HepG2 (cell line): Measurements from ENCODE around the gene ARHGEF3. TPM values are rescaled to one million over a fixed set of nuclear protein-coding genes. Genes with fewer than 3 reads are reported as not detected.

Experiments used
- ARNT ChIP-seq: fragments of 450-650 bp; IDR thresholded peaks from 2 replicates; pipeline ENCODE4 v1.6.1; 2017
- ATF4 ChIP-seq, 2 experiments: fragments of 450-650 bp in 1 of 2; sonication (generic) in 1 of 2; formaldehyde crosslinking; IDR thresholded peaks; 2 replicates each; pipeline versions ENCODE4 v1.5.0 to v1.8.0; 2020 to 2022; ENCODE audit warnings: mild to moderate bottlenecking in 1 of 2, missing genetic modification reagents in 1 of 2
- ATF7 ChIP-seq, 2 experiments: fragments of 450-650 bp in 1 of 2; sonication (generic) in 1 of 2; formaldehyde crosslinking in 1 of 2; IDR thresholded peaks; 2 replicates each; pipeline versions ENCODE4 v1.4.0 to v1.6.1; 2016 to 2020; ENCODE audit warnings: antibody characterized with exemption in 1 of 2, mild to moderate bottlenecking in 1 of 2, missing genetic modification reagents in 1 of 2
- CBFB ChIP-seq: sonication (generic); formaldehyde crosslinking; IDR thresholded peaks from 2 replicates; pipeline ENCODE4 v1.4.0; 2020; ENCODE audit warnings: missing genetic modification reagents
- IRX3 ChIP-seq: sonication (generic); formaldehyde crosslinking; IDR thresholded peaks from 2 replicates; pipeline ENCODE4 v1.8.1; 2023; ENCODE audit warnings: mild to moderate bottlenecking, low read depth, missing genetic modification reagents, borderline replicate concordance
- JUND ChIP-seq: sonication (generic); formaldehyde crosslinking; IDR thresholded peaks from 2 replicates; pipeline ENCODE4 v1.8.0; 2022; ENCODE audit warnings: mild to moderate bottlenecking, missing genetic modification reagents
- KDM2A ChIP-seq: sonication (generic); formaldehyde crosslinking; IDR thresholded peaks from 2 replicates; pipeline ENCODE4 v1.4.0; 2020; ENCODE audit warnings: low read depth, missing genetic modification reagents, borderline replicate concordance
- REL ChIP-seq: sonication (generic); formaldehyde crosslinking; conservative IDR thresholded peaks from 2 replicates; pipeline ENCODE4 v1.8.0; 2022; ENCODE audit warnings: mild to moderate bottlenecking, missing genetic modification reagents, moderate library complexity
- SP4 ChIP-seq: sonication (generic); formaldehyde crosslinking; IDR thresholded peaks from 2 replicates; pipeline ENCODE4 v1.8.1; 2023; ENCODE audit warnings: mild to moderate bottlenecking, missing genetic modification reagents
- SRSF4 ChIP-seq: fragments of 200-400 bp; formaldehyde crosslinking; IDR thresholded peaks from one replicate; pipeline ENCODE4 v1.6.1; 2018; ENCODE audit warnings: mild to moderate bottlenecking, low read depth, low read length, moderate library complexity; ENCODE audit not compliant: poor library complexity, severe bottlenecking
- TBX2 ChIP-seq: sonication (generic); formaldehyde crosslinking; IDR thresholded peaks from 2 replicates; pipeline ENCODE4 v1.5.0; 2020; ENCODE audit warnings: missing genetic modification reagents, mild to moderate bottlenecking, borderline replicate concordance
- TEAD2 ChIP-seq: sonication (generic); formaldehyde crosslinking; IDR thresholded peaks from 2 replicates; pipeline ENCODE4 v1.9.0; 2021; ENCODE audit warnings: missing genetic modification reagents
- ZBTB44 ChIP-seq: sonication (generic); formaldehyde crosslinking; IDR thresholded peaks from 2 replicates; pipeline ENCODE4 v1.4.0; 2020; ENCODE audit warnings: missing genetic modification reagents
- ZNF121 ChIP-seq: sonication (generic); formaldehyde crosslinking; IDR thresholded peaks from 2 replicates; pipeline ENCODE4 v1.5.0; 2020; ENCODE audit warnings: mild to moderate bottlenecking, missing genetic modification reagents
- ZNF567 ChIP-seq: sonication (generic); formaldehyde crosslinking; IDR thresholded peaks from 2 replicates; pipeline ENCODE4 v1.8.1; 2023; ENCODE audit warnings: mild to moderate bottlenecking, missing genetic modification reagents, borderline replicate concordance
- ZNF713 ChIP-seq: sonication (generic); formaldehyde crosslinking; IDR thresholded peaks from 2 replicates; pipeline ENCODE4 v1.4.0; 2020; ENCODE audit warnings: mild to moderate bottlenecking, missing genetic modification reagents
- polyA plus RNA-seq, 8 experiments: library from polyadenylated mRNA; depleted of rRNA in 3 of 8; stranded (reverse) in 7 of 8; unstranded in 1 of 8; fragments of >200 nt; fragmentation: Illumina TruSeq in 4 of 8; extraction: Trizol in 4 of 8; gene quantifications; 2 replicates each; pipeline versions ENCODE4 v1.2.1 to v1.2.3, GENCODE V29; 2011 to 2016; ENCODE audit warnings: low read depth in 4 of 8, missing spikeins in 1 of 8, mixed read lengths in 1 of 8; ENCODE audit not compliant: insufficient read depth in 1 of 8
- total RNA-seq, 5 experiments: library from RNA; depleted of rRNA; stranded (reverse); fragments of >200 nt; fragmentation: Illumina TruSeq; extraction: Trizol; gene quantifications; 2 replicates each; pipeline ENCODE4 v1.2.3, GENCODE V29; 2016; ENCODE audit warnings: low read depth in 1 of 5
- TF ChIP-seq, protein P1 (sequence below): IDR thresholded peaks from 2 replicates; pipeline ENCODE4 v1.6.1; 2016; ENCODE audit warnings: control low read depth
- TF ChIP-seq, protein P2 (sequence below): sonication (generic); formaldehyde crosslinking; IDR thresholded peaks from 2 replicates; pipeline ENCODE4 v1.4.0; 2020; ENCODE audit warnings: mild to moderate bottlenecking, missing genetic modification reagents
- TF ChIP-seq, protein P3 (sequence below): sonication (generic); formaldehyde crosslinking; IDR thresholded peaks from 2 replicates; pipeline ENCODE4 v1.4.0; 2020; ENCODE audit warnings: missing genetic modification reagents

Gene ARHGEF3
- total and polyA plus RNA-seq, 2 of the 13 experiments (the other 11 are each of a cell fraction or from before 2014, with no cell fraction given): 14.8 to 23.1 TPM

- no peak for TF ChIP-seq ATF7 (IDR thresholded peaks at IDR 0.05)
- TF ChIP-seq ATF7 (CRISPR knock-in tag; IDR thresholded peaks at IDR 0.05): no peak
- peak; percentile 64; the same call in 1 of the 2 replicates for TF ChIP-seq ZNF567
- peak; percentile 78 for TF ChIP-seq TBX2 (CRISPR knock-in tag)
- no peak for TF ChIP-seq ZBTB44 (CRISPR knock-in tag)
- TF ChIP-seq, protein P1, sequence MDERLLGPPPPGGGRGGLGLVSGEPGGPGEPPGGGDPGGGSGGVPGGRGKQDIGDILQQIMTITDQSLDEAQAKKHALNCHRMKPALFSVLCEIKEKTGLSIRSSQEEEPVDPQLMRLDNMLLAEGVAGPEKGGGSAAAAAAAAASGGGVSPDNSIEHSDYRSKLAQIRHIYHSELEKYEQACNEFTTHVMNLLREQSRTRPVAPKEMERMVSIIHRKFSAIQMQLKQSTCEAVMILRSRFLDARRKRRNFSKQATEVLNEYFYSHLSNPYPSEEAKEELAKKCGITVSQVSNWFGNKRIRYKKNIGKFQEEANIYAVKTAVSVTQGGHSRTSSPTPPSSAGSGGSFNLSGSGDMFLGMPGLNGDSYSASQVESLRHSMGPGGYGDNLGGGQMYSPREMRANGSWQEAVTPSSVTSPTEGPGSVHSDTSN (CRISPR knock-in tag): no peak
- peak in 1 of 2 experiments; percentile 54; a peak in 1 of 4 replicates for TF ChIP-seq ATF4 (CRISPR knock-in tag; IDR thresholded peaks at IDR 0.05)
- TF ChIP-seq ZNF121: 0 out of 2 replicates have a peak, but pooled peaks have one; percentile 15
- no peak for TF ChIP-seq ARNT
- no peak for TF ChIP-seq SRSF4
- 0 out of 2 replicates have a peak, but pooled peaks have one; percentile 52 for TF ChIP-seq ZNF713 (CRISPR knock-in tag)
- no peak for TF ChIP-seq CBFB (CRISPR knock-in tag)
- TF ChIP-seq JUND (CRISPR knock-in tag): no peak
- TF ChIP-seq, protein P2, sequence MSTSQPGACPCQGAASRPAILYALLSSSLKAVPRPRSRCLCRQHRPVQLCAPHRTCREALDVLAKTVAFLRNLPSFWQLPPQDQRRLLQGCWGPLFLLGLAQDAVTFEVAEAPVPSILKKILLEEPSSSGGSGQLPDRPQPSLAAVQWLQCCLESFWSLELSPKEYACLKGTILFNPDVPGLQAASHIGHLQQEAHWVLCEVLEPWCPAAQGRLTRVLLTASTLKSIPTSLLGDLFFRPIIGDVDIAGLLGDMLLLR (CRISPR knock-in tag): peak; percentile 96
- peak; percentile 96 for TF ChIP-seq SP4 (CRISPR knock-in tag)
- TF ChIP-seq, protein P3, sequence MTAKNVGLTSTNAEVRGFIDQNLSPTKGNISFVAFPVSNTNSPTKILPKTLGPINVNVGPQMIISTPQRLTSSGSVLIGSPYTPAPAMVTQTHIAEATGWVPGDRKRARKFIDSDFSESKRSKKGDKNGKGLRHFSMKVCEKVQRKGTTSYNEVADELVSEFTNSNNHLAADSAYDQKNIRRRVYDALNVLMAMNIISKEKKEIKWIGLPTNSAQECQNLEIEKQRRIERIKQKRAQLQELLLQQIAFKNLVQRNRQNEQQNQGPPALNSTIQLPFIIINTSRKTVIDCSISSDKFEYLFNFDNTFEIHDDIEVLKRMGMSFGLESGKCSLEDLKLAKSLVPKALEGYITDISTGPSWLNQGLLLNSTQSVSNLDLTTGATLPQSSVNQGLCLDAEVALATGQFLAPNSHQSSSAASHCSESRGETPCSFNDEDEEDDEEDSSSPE (CRISPR knock-in tag): peak; percentile 71; the same call in 1 of the 2 replicates
- TF ChIP-seq KDM2A: peak; percentile 48
- peak; percentile 53; the same call in 1 of the 2 replicates for TF ChIP-seq REL (CRISPR knock-in tag)
- TF ChIP-seq IRX3 (CRISPR knock-in tag): 0 out of 2 replicates have a peak, but pooled peaks have one; percentile 11
- TF ChIP-seq TEAD2: no peak
Observed at GRCh38 chr3:56801662-56802377, at the start of gene ARHGEF3 (continued).
